Activated CD4-positive, alpha-beta T cell treated with anti-CD3 and anti-CD28 coated beads, Interleukin-2, Interleukin-6, amounts not matched to agents 100 ng/mL and 50 ng/mL, durations not matched to agents 16 hours and 8 hours (primary cell): Measurements from ENCODE around the gene RHEBL1.
"Not testable (repeated sequence)": the region's sequence is repeated elsewhere in the genome, so short reads cannot be mapped to it uniquely, and the experiment has no call there.

Experiments
- DNase-seq: peaks from one replicate; pipeline ENCODE4 v3.0.0-alpha.2; 2020

The RHEBL1 gene

GRCh38 chr12:49088932-49089330 is 19.2 kb upstream of the RHEBL1 start:
- DNase-seq = no peak

- DNase-seq = peak; percentile 87
Observed at GRCh38 chr12:49088150-49088931, 18.6 kb upstream of the RHEBL1 start.

GRCh38 chr12:49086116-49086515 is 16.3 kb upstream of the RHEBL1 start:
- no peak for DNase-seq

GRCh38 chr12:49084438-49084837 is 14.7 kb upstream of the RHEBL1 start:
- DNase-seq = no peak

- DNase-seq = no peak
Observed at GRCh38 chr12:49079793-49080192, 10.0 kb upstream of the RHEBL1 start.

DNA sequence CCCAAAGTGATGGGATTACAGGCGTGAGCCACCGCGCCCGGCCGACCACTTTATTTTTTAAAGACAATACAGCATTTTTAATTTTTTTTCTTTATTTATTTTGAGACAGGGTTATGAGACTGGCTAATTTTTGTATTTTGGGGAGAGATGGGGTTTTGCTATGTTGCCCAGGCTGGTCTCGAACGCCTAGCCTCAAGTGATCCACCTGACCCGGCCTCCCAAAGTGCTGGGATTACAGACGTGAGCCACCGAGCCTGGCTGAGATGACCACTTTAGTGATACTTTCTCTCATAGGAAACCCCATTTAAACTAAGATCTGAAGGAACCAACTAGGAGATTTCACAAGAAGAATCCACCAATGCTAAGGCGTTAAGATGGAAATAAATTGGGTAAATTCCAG is 1.2 kb upstream of the RHEBL1 start:
- no peak for DNase-seq

DNA sequence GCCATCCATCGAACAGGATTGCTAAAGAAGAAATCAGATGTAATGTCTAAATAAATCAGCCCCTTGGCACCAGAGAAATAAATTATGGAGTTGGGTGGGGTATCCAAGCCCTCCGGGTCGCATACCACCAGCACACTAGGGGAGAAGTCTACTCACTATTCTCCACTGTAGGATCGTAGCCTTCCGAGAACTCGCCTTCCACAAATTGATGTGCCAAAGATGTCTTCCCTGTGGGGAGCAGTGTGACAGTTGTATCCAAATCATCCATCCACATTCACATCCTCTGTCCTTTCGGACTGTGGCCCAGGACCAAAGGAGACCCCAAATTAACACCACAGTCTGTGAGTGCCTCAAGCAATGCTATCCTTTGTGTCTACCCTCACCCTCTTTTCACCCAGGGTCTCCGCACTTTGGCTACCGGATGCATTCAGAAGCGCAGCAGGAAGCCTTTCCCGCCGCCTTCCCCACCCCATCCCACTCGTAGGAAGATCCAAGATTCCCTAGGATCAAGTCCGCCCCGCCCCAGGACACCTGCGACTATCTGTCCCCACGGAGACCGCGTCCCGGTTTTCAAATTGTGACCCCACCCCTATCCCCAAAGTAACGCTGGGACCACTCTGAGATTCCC is 786 bp downstream of the RHEBL1 start:
- no peak for DNase-seq

- no peak for DNase-seq
Observed at GRCh38 chr12:49066120-49066519, 3.7 kb downstream of the RHEBL1 start.

GRCh38 chr12:49064767-49065152 is 5.0 kb downstream of the RHEBL1 start:
- DNase-seq = no peak

DNA sequence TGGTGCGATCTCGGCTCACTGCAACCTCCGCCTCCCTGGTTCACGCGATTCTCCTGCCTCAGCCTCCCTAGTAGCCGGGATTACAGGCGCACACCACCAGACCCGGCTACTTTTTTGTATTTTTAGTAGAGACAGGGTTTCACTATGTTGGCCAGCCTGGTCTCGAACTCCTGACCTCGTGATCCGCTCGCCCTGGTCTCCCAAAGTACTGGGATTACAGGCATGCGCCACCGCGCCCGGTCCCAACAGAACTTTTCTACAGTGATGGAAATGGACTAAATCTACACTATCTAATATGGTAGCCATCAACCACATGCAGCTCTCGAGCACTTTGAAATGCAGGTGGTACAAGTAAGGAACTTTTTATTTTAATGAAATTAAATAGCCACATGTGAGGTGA is 7.9 kb downstream of the RHEBL1 start:
- not testable (repeated sequence) for DNase-seq

DNA sequence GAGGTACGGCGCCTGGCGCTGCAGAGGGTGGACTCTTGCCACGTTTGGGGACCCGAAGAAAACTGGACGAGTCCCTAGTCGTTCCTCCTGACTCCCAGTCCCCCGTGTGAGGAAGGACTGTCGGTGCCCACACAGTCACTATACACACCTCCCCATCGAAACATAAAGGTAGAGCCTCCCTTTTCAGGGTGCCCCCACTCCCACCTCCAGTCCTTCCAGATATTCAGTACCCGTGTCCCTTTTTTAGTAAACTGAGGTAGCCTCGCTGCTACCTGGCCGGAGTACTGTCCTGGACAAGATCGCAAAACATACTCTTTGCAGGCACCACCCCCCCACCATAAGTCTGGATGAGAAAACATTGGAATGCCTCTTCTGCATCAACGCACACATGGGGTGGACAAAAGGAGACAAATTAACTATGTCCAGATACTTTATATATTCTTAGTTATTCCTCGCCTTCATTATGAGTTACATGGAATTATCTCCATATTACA is 8.6 kb downstream of the RHEBL1 start:
- DNase-seq = no peak

- peak; percentile 93 for DNase-seq
Observed at GRCh38 chr12:49060237-49061156, 9.3 kb downstream of the RHEBL1 start, which contains the start of gene KMT2D. Gene KMT2D (minus strand): TSS chr12:49060794. CDS start chr12:49055324, 5,470 bp downstream.

GRCh38 chr12:49059299-49060171 is 10.2 kb downstream of the RHEBL1 start:
- peak; percentile 37 for DNase-seq

GRCh38 chr12:49059045-49059298 is 10.8 kb downstream of the RHEBL1 start:
- DNase-seq = no peak

DNA sequence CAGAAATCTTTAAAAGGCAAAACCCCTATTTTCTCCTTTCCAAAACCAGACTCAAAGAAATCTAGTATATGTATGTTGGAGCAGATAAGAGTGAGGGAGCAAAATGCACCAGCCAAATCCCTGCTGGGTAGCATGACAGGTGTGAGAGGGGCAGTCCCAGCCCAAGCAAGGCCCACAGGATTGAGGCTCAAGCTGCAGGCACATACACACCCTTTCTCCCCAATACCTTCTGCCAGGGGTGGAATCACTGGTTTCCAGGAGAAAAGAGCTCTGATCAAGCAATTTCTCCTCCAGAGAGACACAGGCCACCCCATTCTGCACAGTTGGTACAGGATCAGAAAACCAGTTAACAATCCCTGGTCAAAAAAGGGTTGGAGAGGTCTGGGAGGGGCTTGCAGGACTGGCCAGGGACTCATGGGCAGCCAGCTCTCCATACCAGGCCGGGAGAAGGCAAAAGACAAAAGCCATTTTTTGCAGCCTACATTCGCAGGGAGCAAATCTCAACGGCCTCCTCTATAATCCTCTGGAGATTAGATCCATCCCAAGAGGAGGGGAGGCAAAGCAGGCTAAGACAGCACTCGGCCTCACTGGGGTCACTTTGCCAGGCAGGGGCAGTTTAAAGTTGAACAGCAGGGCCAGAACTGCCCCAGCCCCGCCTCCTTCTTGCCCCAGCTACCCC is 11.3 kb downstream of the RHEBL1 start:
- no peak for DNase-seq

DNA sequence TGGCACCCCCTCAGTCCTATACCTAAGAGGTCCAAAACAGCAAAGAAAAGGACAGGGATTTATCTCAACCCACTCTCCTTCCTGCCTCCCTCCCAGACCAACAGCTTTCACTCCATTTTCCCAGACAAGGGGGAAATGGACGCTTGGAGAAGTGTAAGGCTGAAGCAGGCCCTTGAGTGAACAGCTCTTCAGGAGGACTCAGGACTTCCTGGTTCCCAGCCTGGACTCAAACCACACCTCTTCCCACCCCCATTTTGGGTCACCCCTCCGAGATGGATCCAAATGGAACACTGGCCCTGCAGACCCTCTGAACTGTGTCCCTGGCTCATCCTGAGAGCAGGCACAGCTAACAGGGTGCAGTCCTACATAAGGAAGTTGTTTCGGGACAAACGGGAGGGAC is 11.9 kb downstream of the RHEBL1 start:
- DNase-seq = no peak

DNA sequence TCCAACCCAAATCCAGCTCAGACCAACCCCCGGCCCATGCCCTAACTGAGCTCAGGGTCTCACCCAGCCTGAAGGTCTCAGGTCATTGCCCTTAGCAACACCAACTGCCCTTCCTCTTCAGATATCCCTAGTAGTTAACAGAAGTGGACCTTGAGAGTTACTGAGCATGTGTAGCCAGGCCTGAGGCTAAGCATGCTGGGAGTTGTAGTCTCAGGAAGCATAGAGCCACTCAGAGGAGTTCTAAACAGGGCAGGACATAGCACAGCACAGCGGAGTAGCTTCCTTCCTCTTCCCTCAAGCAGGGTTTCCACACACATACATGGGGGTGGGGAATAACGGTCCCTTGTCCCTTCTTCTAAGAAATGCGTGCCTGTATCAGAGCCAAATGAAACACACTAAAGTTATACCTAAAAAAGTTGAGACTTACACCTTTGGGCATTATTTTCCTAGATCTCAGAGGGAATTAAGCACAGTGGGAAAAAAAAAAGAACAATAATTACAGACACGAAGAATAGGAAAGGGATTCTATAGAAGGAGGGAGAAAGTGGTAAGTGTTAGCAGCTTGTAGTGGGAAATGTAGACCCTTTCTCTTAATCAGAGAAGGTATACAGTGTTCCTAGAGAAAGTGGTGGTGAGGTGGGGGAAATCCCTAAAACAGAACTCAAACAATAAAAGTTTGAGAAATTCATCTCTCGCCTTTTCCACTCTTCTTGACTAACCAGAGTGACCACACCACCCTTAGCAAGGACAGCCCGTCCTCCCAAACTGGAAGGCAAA is 13.6 kb downstream of the RHEBL1 start:
- DNase-seq = peak; percentile 83

- DNase-seq = no peak
Observed at GRCh38 chr12:49055092-49055491, 14.7 kb downstream of the RHEBL1 start.

DNA sequence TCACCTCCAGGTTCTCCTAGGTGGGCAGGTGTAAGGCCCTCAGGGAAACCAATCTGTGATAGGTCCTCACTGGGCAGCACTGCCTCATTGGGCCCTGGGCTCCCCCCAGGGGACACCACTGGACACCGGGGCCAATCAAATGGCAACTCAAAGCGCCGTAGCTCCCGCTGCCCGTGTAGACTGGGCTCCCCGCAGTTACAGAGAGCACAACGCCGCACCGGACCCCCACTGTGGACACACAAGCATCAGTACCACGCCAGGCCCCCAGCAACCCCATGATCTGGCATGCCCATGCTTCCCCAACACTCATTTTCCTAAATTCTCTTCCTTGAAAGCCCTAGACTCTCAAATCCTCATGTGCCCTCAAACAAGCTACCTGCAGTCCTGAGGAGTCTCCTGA is 15.3 kb downstream of the RHEBL1 start:
- DNase-seq = no peak

DNA sequence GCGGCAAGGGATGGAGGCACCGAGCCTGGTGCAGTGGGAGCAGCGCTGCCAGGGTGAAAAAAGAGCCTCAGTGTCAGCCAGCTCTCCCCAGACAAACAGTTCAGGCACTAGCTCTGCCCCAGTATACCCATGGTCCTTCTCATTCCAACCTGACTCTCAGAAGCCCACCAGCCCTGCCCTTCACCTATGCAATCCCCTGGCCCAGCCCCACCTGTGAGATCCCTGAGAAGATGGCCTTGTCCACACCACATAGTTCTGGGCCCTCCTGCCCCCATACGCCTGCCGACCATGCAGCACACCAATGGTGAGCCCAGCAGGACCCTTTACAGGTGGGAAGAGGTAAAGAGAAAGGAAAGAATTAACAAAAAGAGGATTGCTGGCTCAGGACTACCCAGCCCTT is 15.7 kb downstream of the RHEBL1 start:
- DNase-seq = no peak
